Endodermal cell (in vitro differentiated cells): ENCODE measurements around the gene DDHD1. TPM values are rescaled to one million over a fixed set of nuclear protein-coding genes. Genes with fewer than 3 reads are reported as not detected.
"Not testable (repeated sequence)": the region's sequence is repeated elsewhere in the genome, so short reads cannot be mapped to it uniquely, and the experiment has no call there.

ENCODE experiments used
- DNase-seq: peaks from one replicate; pipeline ENCODE4 v3.0.0-alpha.2; 2017
- H3K27ac ChIP-seq: 2 replicates; pipeline ENCODE4 v1.5.1; 2013; ENCODE audit warnings: mild to moderate bottlenecking, low read depth, low read length, moderate library complexity
- H3K27me3 ChIP-seq: 2 replicates; pipeline ENCODE4 v1.6.1; 2013; ENCODE audit warnings: mild to moderate bottlenecking, low read length, moderate library complexity; ENCODE audit not compliant: insufficient read depth, control insufficient read depth, poor library complexity, severe bottlenecking
- H3K36me3 ChIP-seq: 2 replicates; pipeline ENCODE4 v1.7.0; 2013; ENCODE audit warnings: mild to moderate bottlenecking, low read length, moderate library complexity; ENCODE audit not compliant: control insufficient read depth, insufficient read depth
- H3K4me1 ChIP-seq: one replicate; pipeline ENCODE4 v1.7.0; 2013; ENCODE audit warnings: low read length; ENCODE audit not compliant: control insufficient read depth, insufficient read depth
- H3K4me3 ChIP-seq: 2 replicates; pipeline ENCODE4 v1.5.1; 2013; ENCODE audit warnings: mild to moderate bottlenecking, low read length, moderate library complexity
- H3K9ac ChIP-seq: 2 replicates; pipeline ENCODE4 v1.6.1; 2013; ENCODE audit warnings: mild to moderate bottlenecking, low read length, moderate library complexity; ENCODE audit not compliant: poor library complexity, severe bottlenecking; ENCODE audit errors: extremely low read depth
- H3K9me3 ChIP-seq: 2 replicates; pipeline ENCODE4 v1.6.1; 2013; ENCODE audit warnings: mild to moderate bottlenecking, low read length, moderate library complexity; ENCODE audit not compliant: control insufficient read depth
- H3K27ac Mint-ChIP-seq: 2 replicates; pipeline ENCODE4 v1.8.0; 2020; ENCODE audit warnings: mixed read lengths
- H3K27me3 Mint-ChIP-seq: 2 replicates; pipeline ENCODE4 v1.8.0; 2021; ENCODE audit warnings: mild to moderate bottlenecking, mixed read lengths; ENCODE audit not compliant: insufficient read depth
- H3K36me3 Mint-ChIP-seq: 2 replicates; pipeline ENCODE4 v1.8.0; 2020; ENCODE audit warnings: low read depth, mixed read lengths
- H3K4me1 Mint-ChIP-seq: 2 replicates; pipeline ENCODE4 v1.8.0; 2020; ENCODE audit warnings: mixed read lengths
- H3K4me3 Mint-ChIP-seq: 2 replicates; pipeline ENCODE4 v1.8.0; 2020; ENCODE audit warnings: mild to moderate bottlenecking, moderate library complexity, mixed read lengths
- H3K9me3 Mint-ChIP-seq: 2 replicates; pipeline ENCODE4 v1.8.0; 2020; ENCODE audit warnings: mild to moderate bottlenecking, mixed read lengths
- WGBS, 2 experiments: methylation state at CpG; one replicate each; pipeline versions ENCODE4 v1.1.5 to v1.1.7; 2013; ENCODE audit warnings: missing lambda C conversion rate in 2 of 2, mixed read lengths in 1 of 2; ENCODE audit not compliant: insufficient coverage in 1 of 2, insufficient read length in 1 of 2; 5-methylcytosine and 5-hydroxymethylcytosine counted together
- total RNA-seq, 2 donors: library from RNA; stranded (reverse); fragmentation: NEBNext Ultra II Directional in 1 of 2; extraction: Animal tissue kit (Norgen Biotek cat#: 25700) in 1 of 2; gene quantifications; 2 replicates in 1 of 2; 3 replicates in 1 of 2; pipeline ENCODE4 v1.2.1, GENCODE V29; 2021
- TF ChIP-seq, protein P1 (sequence below): fragments of 200-600 bp; sonication (generic); conservative IDR thresholded peaks from 2 replicates; pipeline ENCODE4 v1.5.0; 2021; ENCODE audit warnings: antibody characterized with exemption, mild to moderate bottlenecking

The DDHD1 gene
- total RNA-seq, 2 donors from 2014 or later, result 26.2 to 27.1 TPM

GRCh38 chr14:53186532-53186931 lies 33.4 kb upstream of the DDHD1 start:
- H3K27me3 ChIP-seq, result no peaks in the 10 kb centered on the region
- DNase-seq, result no peak
- TF ChIP-seq, protein P1, sequence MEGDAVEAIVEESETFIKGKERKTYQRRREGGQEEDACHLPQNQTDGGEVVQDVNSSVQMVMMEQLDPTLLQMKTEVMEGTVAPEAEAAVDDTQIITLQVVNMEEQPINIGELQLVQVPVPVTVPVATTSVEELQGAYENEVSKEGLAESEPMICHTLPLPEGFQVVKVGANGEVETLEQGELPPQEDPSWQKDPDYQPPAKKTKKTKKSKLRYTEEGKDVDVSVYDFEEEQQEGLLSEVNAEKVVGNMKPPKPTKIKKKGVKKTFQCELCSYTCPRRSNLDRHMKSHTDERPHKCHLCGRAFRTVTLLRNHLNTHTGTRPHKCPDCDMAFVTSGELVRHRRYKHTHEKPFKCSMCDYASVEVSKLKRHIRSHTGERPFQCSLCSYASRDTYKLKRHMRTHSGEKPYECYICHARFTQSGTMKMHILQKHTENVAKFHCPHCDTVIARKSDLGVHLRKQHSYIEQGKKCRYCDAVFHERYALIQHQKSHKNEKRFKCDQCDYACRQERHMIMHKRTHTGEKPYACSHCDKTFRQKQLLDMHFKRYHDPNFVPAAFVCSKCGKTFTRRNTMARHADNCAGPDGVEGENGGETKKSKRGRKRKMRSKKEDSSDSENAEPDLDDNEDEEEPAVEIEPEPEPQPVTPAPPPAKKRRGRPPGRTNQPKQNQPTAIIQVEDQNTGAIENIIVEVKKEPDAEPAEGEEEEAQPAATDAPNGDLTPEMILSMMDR, result no peak
- Mint-ChIP-seq H3K4me3 (no peak overlapping the region), H3K36me3 (no peaks in the 10 kb centered on the region), H3K4me1 (peaks cover 5% of the 10 kb centered on the region), H3K9me3 (peaks cover 4% of the 10 kb centered on the region), H3K27me3 (no peaks in the 10 kb centered on the region), H3K27ac (no peak overlapping the region)
- no peaks in the 10 kb centered on the region for H3K36me3 ChIP-seq
- no peaks in the 10 kb centered on the region for H3K4me1 ChIP-seq
- peaks cover 12% of the 10 kb centered on the region for H3K9me3 ChIP-seq
- H3K9ac ChIP-seq, result no peak overlapping the region
- WGBS, 2 experiments, result 100% methylated on average over 1 of the region's 1 CpG; no CpG with 5 or more reads in 1 of the 2 experiments
- H3K27ac ChIP-seq, result no peak overlapping the region
- H3K4me3 ChIP-seq, result no peak overlapping the region

DNA sequence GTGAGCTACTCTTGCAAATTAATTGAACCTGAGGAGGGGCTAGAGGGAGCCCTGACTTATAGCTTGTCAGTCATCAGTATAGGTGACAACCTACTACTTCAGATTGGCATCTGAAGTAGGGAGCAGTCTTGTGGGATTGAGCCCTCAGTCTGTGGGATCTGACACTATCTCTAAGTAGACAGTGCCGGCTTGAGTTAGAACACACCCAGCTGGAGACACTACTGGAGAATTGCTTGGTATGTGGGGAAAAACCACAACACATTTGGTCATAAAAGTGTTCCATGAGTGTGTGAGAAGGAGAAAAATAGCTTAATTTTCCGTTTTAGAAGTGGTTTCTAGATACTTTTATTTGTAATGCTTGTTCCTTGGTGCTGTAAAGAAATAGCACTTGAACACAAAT lies 30.5 kb upstream of the DDHD1 start:
- Histone ChIP-seq H3K36me3 (no peaks in the 10 kb centered on the region), H3K4me1 (peaks cover 4% of the 10 kb centered on the region), H3K27me3 (no peaks in the 10 kb centered on the region), H3K27ac (no peak overlapping the region), H3K9ac (no peak overlapping the region), H3K9me3 (peaks cover 23% of the 10 kb centered on the region), H3K4me3 (no peak overlapping the region)
- no peak for DNase-seq
- H3K9me3 Mint-ChIP-seq, result peaks cover 13% of the 10 kb centered on the region
- no peaks in the 10 kb centered on the region for H3K27me3 Mint-ChIP-seq
- 70 to 84% methylated on average over 2 of the region's 2 CpGs for WGBS, 2 experiments
- no peak overlapping the region for H3K27ac Mint-ChIP-seq
- no peaks in the 10 kb centered on the region for H3K36me3 Mint-ChIP-seq
- H3K4me1 Mint-ChIP-seq, result peaks cover 14% of the 10 kb centered on the region
- no peak overlapping the region for H3K4me3 Mint-ChIP-seq
- TF ChIP-seq, protein P1, result no peak

GRCh38 chr14:53183056-53183455 lies 29.9 kb upstream of the DDHD1 start:
- peaks cover 14% of the 10 kb centered on the region for H3K4me1 Mint-ChIP-seq

GRCh38 chr14:53181463-53182081 lies 28.4 kb upstream of the DDHD1 start:
- peaks cover 14% of the 10 kb centered on the region for H3K4me1 Mint-ChIP-seq

More at GRCh38 chr14:53183056-53183455, 29.9 kb upstream of the DDHD1 start:
- Mint-ChIP-seq H3K27ac (no peak overlapping the region), H3K36me3 (no peaks in the 10 kb centered on the region), H3K4me3 (no peak overlapping the region), H3K9me3 (peaks cover 13% of the 10 kb centered on the region), H3K27me3 (no peaks in the 10 kb centered on the region)
- WGBS, 2 experiments, result 74% methylated on average over 2 of the region's 2 CpGs; no CpG with 5 or more reads in 1 of the 2 experiments
- Histone ChIP-seq H3K27me3 (no peaks in the 10 kb centered on the region), H3K9me3 (peaks cover 23% of the 10 kb centered on the region), H3K27ac (no peak overlapping the region), H3K4me1 (peaks cover 4% of the 10 kb centered on the region), H3K9ac (no peak overlapping the region), H3K4me3 (no peak overlapping the region), H3K36me3 (no peaks in the 10 kb centered on the region)
- DNase-seq, result no peak
- TF ChIP-seq, protein P1, result no peak

More at GRCh38 chr14:53181463-53182081, 28.4 kb upstream of the DDHD1 start:
- not testable (repeated sequence) for H3K9ac ChIP-seq, H3K27ac Mint-ChIP-seq, H3K36me3 Mint-ChIP-seq, DNase-seq, H3K27me3 ChIP-seq, H3K4me1 ChIP-seq, H3K27me3 Mint-ChIP-seq, H3K27ac ChIP-seq, H3K4me3 Mint-ChIP-seq, H3K36me3 ChIP-seq
- Histone ChIP-seq H3K9me3 (peaks cover 23% of the 10 kb centered on the region), H3K4me3 (peak overlapping the region; percentile 54)
- peaks cover 13% of the 10 kb centered on the region for H3K9me3 Mint-ChIP-seq
- 89% methylated on average over 8 of the region's 11 CpGs; no CpG with 5 or more reads in 1 of the 2 experiments for WGBS, 2 experiments
